Measurements from ENCODE around the gene DCDC2. TPM values are rescaled to one million over a fixed set of nuclear protein-coding genes. Genes with fewer than 3 reads are reported as not detected.

Gene DCDC2
- total RNA-seq, 1 donor from 2014 or later: 0.30 TPM

- Mint-ChIP-seq H3K36me3 (ENCODE audit: low read depth) (no peaks in the 10 kb centered on the region), H3K9me3 (no peaks in the 10 kb centered on the region), H3K4me1 (no peaks in the 10 kb centered on the region), H3K27me3 (ENCODE audit: low read depth) (peaks cover 20% of the 10 kb centered on the region), H3K4me3 (no peak overlapping the region), H3K27ac (ENCODE audit: unreplicated experiment) (no peak overlapping the region)
- DNase-seq (ENCODE audit: low read depth, low spot score): no peak
- TF ChIP-seq CTCF (conservative IDR thresholded peaks at IDR 0.05): no peak
Measured at GRCh38 chr6:24140591-24140990, 217.3 kb downstream of the DCDC2 start.

GRCh38 chr6:24139639-24140038 is 218.2 kb downstream of the DCDC2 start:
- H3K4me3 Mint-ChIP-seq: no peak overlapping the region
- TF ChIP-seq CTCF (conservative IDR thresholded peaks at IDR 0.05): no peak
- H3K4me1 Mint-ChIP-seq: no peaks in the 10 kb centered on the region
- H3K9me3 Mint-ChIP-seq: no peaks in the 10 kb centered on the region
- H3K27ac Mint-ChIP-seq (ENCODE audit: unreplicated experiment): no peak overlapping the region
- no peak for DNase-seq (ENCODE audit: low read depth, low spot score)
- H3K36me3 Mint-ChIP-seq (ENCODE audit: low read depth): no peaks in the 10 kb centered on the region
- H3K27me3 Mint-ChIP-seq (ENCODE audit: low read depth): peaks cover 29% of the 10 kb centered on the region

- no peak overlapping the region for H3K4me3 Mint-ChIP-seq
- no peak for DNase-seq (ENCODE audit: low read depth, low spot score)
- H3K4me1 Mint-ChIP-seq: no peaks in the 10 kb centered on the region
- no peak for TF ChIP-seq CTCF (conservative IDR thresholded peaks at IDR 0.05)
- no peaks in the 10 kb centered on the region for H3K36me3 Mint-ChIP-seq (ENCODE audit: low read depth)
- H3K27me3 Mint-ChIP-seq (ENCODE audit: low read depth): peaks cover 31% of the 10 kb centered on the region
- H3K9me3 Mint-ChIP-seq: no peaks in the 10 kb centered on the region
- H3K27ac Mint-ChIP-seq (ENCODE audit: unreplicated experiment): no peak overlapping the region
Measured at GRCh38 chr6:24139080-24139479, 218.8 kb downstream of the DCDC2 start.

- Mint-ChIP-seq H3K27ac (ENCODE audit: unreplicated experiment) (no peak overlapping the region), H3K36me3 (ENCODE audit: low read depth) (no peaks in the 10 kb centered on the region), H3K4me3 (no peak overlapping the region), H3K4me1 (peaks cover 3% of the 10 kb centered on the region), H3K27me3 (ENCODE audit: low read depth) (peaks cover 59% of the 10 kb centered on the region), H3K9me3 (no peaks in the 10 kb centered on the region)
- TF ChIP-seq CTCF (conservative IDR thresholded peaks at IDR 0.05): no peak
- DNase-seq (ENCODE audit: low read depth, low spot score): no peak
Measured at GRCh38 chr6:24131751-24132150, 226.1 kb downstream of the DCDC2 start.

- peaks cover 66% of the 10 kb centered on the region for H3K27me3 Mint-ChIP-seq (ENCODE audit: low read depth)
Measured at GRCh38 chr6:24127316-24127715, 230.5 kb downstream of the DCDC2 start.

More at GRCh38 chr6:24127316-24127715, 230.5 kb downstream of the DCDC2 start:
- Mint-ChIP-seq H3K9me3 (no peaks in the 10 kb centered on the region), H3K36me3 (ENCODE audit: low read depth) (no peaks in the 10 kb centered on the region), H3K27ac (ENCODE audit: unreplicated experiment) (no peak overlapping the region), H3K4me3 (no peak overlapping the region), H3K4me1 (peaks cover 10% of the 10 kb centered on the region)
- TF ChIP-seq CTCF (conservative IDR thresholded peaks at IDR 0.05): no peak
- no peak for DNase-seq (ENCODE audit: low read depth, low spot score)
